ENCODE measurements around the gene TRIP10. TPM values are rescaled to one million over a fixed set of nuclear protein-coding genes. Genes with fewer than 3 reads are reported as not detected.

TRIP10 gene
- total and polyA plus RNA-seq, 10 of the 15 experiments (the other 5 are each of a cell fraction or from before 2014, with no cell fraction given): 0.79 to 54.5 (median 32.5) TPM

GRCh38 chr19:6753178-6754031, 13.9 kb downstream of the TRIP10 start (continued):
- no peak for TF ChIP-seq CUX1 (IDR thresholded peaks at IDR 0.05; ENCODE audit: insufficient replicate concordance, low read depth, low read length)
- TF ChIP-seq USF2 (IDR thresholded peaks at IDR 0.05; ENCODE audit: borderline replicate concordance, low read depth, low read length): peak; percentile 68
- TF ChIP-seq ELK1 (IDR thresholded peaks at IDR 0.05; ENCODE audit: low read depth, low read length): no peak; the same call in 1 of the 2 replicates
- TF ChIP-seq MLLT1 (IDR thresholded peaks at IDR 0.05): no peak
- TF ChIP-seq TBL1XR1 (IDR thresholded peaks at IDR 0.05; ENCODE audit: low read depth, low read length): no peak
- TF ChIP-seq SMC3 (IDR thresholded peaks at IDR 0.05; ENCODE audit: borderline replicate concordance, low read length): peak; percentile 46
- no peak; the same call in none of the 2 replicates for TF ChIP-seq GATAD2B (conservative IDR thresholded peaks at IDR 0.05; ENCODE audit: low read depth)
- TF ChIP-seq SUZ12 (IDR thresholded peaks at IDR 0.05; ENCODE audit: unreplicated experiment): no peak
- TF ChIP-seq HCFC1 (IDR thresholded peaks at IDR 0.05; ENCODE audit: low read length): peak; percentile 11; the same call in 1 of the 2 replicates
- TF ChIP-seq RUNX3 (IDR thresholded peaks at IDR 0.05; ENCODE audit: low read length): no peak
- no peak for TF ChIP-seq SMAD5 (IDR thresholded peaks at IDR 0.05; ENCODE audit: low read depth)
- no peak for TF ChIP-seq KDM1A (IDR thresholded peaks at IDR 0.05; ENCODE audit: borderline replicate concordance)
- peak; percentile 39; the same call in 1 of the 2 replicates for TF ChIP-seq CREM (IDR thresholded peaks at IDR 0.05; ENCODE audit: low read depth)
- TF ChIP-seq RCOR1 (conservative IDR thresholded peaks at IDR 0.05; ENCODE audit: low read depth, low read length): no peak
- TF ChIP-seq POU2F2 (IDR thresholded peaks at IDR 0.05; ENCODE audit: borderline replicate concordance, low read depth, low read length): no peak
- no peak for TF ChIP-seq ZZZ3 (IDR thresholded peaks at IDR 0.05; ENCODE audit: control insufficient read depth, insufficient read length, low read depth)
- no peak for TF ChIP-seq PAX8 (IDR thresholded peaks at IDR 0.05)
- TF ChIP-seq ZNF217 (IDR thresholded peaks at IDR 0.05): 0 out of 2 replicates have a peak, but pooled peaks have one; percentile 30
- TF ChIP-seq ZNF274 (IDR thresholded peaks at IDR 0.05; ENCODE audit: insufficient read depth, insufficient read length): no peak
- 0 out of 2 replicates have a peak, but pooled peaks have one; percentile 4 for TF ChIP-seq NRF1 (conservative IDR thresholded peaks at IDR 0.05; ENCODE audit: low read depth, low read length)
- peak; percentile 63; the same call in 1 of the 2 replicates for TF ChIP-seq SIN3A (IDR thresholded peaks at IDR 0.05; ENCODE audit: low read depth, low read length)
- no peak for TF ChIP-seq RELA (IDR thresholded peaks at IDR 0.05; ENCODE audit: borderline replicate concordance, partially characterized antibody)
- no peak for TF ChIP-seq CHD4 (IDR thresholded peaks at IDR 0.05)

Data from GM12878 (cell line).